NCI-H1105 (cell line): Measurements from ENCODE around the gene ATP13A3.

ENCODE experiments used
- DNase-seq: peaks from one replicate; lab custom pipeline; 2025; lab: John Stamatoyannopoulos, UW

Gene ATP13A3

GRCh38 chr3:194439881-194440550 is 46.8 kb downstream of the ATP13A3 start:
- peak; percentile 77 for DNase-seq

- no peak for DNase-seq
Measured at GRCh38 chr3:194434503-194434902, 52.3 kb downstream of the ATP13A3 start.

DNA sequence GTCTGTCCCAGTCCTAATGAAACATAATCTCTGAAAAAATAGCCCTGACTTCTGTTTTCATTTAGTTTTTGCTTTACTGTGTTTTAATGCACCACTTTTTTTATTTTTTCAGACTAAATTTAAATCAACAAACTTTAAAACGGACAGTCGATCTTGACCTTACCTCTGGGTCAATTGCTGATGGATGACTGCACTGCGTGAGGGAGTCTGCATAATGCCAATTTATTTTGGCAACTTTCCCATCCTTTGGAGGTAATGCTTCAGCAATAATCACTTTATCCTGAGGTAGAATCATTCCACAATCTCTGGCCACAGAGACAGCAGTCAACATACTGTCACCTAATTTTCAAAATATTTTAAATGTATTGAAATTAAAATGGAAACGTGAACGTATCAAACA is 55.2 kb downstream of the ATP13A3 start:
- DNase-seq = no peak

DNA sequence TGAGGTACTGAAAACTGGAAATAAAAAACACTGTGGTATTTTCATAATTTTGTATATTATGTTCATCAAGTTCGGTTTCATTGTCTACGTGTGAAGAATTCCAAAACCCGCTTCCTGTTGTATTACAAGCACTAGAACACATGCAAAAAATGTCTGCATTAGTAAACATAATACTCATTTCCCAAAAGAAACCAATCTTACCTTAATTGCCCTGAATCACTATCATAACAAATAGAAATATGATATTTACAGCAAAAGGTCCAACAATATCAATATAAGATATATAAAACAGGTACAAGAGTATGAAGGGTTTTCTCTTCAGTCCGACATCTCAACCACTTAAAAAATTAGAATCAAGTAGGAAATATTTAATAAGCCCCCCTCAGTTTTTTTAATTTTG is 61.4 kb downstream of the ATP13A3 start:
- no peak for DNase-seq

- no peak for DNase-seq
Measured at GRCh38 chr3:194424953-194425352, 61.8 kb downstream of the ATP13A3 start.

DNA sequence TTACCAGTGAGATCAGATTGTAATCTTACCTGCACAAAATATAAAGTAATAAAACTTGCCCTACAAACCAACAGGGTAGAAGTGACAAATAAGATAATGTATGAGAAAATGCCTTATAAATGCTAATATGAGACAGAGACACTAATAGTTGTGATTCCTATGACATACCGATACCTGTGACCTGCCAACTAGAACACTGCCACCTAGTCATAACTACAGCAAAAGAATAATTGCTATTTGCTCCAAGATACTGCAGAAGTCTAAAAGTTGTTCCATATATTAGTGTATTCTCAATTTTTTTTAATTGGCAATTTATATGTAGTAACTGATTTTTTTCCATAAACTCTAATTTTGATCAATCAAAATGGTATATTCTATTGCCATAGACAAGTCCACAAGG is 62.4 kb downstream of the ATP13A3 start:
- no peak for DNase-seq

DNA sequence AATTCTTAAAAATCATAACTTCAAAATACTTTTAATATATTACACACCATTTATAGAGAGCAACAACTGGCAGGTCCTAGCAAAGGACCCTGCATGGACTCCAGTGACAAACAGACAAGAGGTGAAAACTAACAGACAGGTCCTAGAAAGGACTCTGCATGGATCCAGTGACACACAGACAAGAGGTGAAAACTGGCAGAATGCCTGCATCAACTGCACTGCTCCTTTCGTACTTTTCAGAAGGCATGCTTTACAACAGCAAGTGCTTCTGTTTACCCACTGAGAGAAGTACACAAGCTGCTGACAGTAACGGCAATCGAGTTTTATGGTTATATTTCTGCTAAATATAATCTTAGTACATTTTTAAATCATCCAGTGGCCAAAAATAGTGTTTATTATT is 63.5 kb downstream of the ATP13A3 start:
- no peak for DNase-seq

- DNase-seq = no peak
Measured at GRCh38 chr3:194422188-194422587, 64.6 kb downstream of the ATP13A3 start.

- DNase-seq = no peak
Measured at GRCh38 chr3:194418671-194419070, 68.1 kb downstream of the ATP13A3 start.

- no peak for DNase-seq
Measured at GRCh38 chr3:194407423-194407822, 79.4 kb downstream of the ATP13A3 start.

GRCh38 chr3:194405766-194406165 is 81.0 kb downstream of the ATP13A3 start:
- DNase-seq = no peak

DNA sequence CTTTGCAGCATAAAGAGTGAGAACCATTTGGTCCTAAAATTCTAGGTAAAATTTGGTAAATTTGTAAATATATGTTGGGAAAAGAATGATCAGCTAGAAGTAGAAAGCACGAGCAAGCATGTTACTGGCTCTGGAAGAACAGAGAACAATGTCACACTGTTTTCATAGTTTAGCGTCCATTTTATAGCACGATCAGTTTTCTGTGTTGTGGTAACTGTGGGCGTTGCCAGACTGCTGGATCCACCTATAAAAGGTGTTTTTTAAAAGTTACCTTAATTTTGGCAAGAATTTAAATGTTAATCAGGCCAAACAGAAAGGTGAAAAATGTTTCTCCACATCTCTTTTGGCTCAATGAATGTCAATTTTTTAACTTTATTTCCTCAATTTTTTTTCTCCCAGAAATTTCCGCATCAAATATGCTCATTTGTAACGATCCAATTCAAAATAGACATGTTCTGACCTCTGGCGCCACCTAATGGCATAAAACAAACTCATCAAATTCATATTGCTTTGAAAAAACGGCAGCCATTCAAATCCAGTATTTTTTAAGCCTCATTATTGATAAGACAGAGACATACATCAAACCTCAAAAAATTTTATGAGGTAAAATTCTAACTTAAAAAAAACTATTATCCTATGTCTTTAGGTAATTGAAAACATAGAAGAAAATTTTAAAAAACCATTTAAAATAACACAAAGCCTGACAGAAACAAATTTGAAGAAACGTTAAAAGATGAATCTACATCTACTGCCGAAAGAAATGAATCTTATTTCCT is 82.2 kb downstream of the ATP13A3 start:
- peak; percentile 57 for DNase-seq

DNA sequence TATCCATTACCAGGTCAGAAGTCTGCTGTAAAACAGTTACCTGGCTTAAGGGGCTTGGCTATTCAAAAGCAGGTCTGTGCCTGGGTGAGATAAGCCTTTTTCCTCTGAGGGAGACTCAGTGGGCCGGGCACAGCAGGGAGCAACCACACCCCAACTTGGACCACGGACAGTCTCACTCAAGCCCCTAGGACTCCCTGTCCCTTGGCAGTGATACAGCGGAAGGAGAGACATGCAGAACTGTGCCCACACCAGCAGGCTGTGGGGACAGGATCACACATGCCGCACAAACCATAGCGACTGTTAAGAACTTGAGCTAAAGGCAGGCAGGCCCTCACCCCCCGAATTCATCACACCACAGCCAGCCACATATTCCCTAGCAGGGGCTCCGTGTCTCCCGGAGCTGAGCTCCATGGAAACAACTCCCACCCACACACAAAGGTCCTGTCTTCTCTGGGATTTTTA is 84.9 kb downstream of the ATP13A3 start:
- no peak for DNase-seq

GRCh38 chr3:194401346-194401745 is 85.5 kb downstream of the ATP13A3 start:
- no peak for DNase-seq

GRCh38 chr3:194399874-194400411 is 86.9 kb downstream of the ATP13A3 start:
- no peak for DNase-seq

DNA sequence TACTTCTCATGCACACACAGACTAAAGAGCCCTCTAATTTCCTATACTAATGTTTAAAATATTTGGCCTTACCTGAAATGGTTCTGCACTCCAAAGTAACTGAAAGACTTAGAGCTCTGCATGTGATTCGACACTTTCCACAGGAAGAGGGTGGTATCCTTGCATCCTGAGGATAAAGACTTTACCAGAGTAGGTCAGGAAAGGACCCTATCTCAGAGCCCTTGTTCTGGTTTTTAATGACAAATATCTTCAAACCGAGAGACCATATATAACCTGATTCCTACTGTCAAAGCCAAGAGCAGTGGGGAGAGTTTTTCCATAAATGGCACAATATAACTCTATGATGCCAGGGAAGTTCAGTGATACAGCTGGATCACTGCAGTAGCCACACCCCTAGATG is 87.6 kb downstream of the ATP13A3 start, which contains the start of gene GP5:
GP5 (minus strand) TSS at position 101 of the 400 bp plus-strand sequence. CDS start 984 bp downstream, outside the sequence.
- no peak for DNase-seq

GRCh38 chr3:194397757-194398312 is 89.0 kb downstream of the ATP13A3 start:
- no peak for DNase-seq

- no peak for DNase-seq
Measured at GRCh38 chr3:194396859-194397756, 89.7 kb downstream of the ATP13A3 start.

DNA sequence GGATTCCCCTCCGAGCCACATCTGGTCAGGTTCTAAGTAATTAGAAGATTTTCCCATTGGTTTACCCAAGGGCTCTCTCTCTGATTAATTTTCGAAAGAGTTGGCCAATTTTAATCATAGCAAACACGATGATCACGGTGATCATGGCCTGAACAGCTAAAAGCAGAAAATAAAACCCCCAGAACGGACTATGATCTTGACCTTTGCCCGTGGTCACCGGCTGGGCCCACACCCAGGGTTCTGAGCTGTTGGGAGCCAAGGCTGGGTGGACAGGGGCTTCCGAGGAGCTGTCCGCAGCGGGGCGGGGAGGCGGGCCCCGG is 90.3 kb downstream of the ATP13A3 start:
- no peak for DNase-seq

DNA sequence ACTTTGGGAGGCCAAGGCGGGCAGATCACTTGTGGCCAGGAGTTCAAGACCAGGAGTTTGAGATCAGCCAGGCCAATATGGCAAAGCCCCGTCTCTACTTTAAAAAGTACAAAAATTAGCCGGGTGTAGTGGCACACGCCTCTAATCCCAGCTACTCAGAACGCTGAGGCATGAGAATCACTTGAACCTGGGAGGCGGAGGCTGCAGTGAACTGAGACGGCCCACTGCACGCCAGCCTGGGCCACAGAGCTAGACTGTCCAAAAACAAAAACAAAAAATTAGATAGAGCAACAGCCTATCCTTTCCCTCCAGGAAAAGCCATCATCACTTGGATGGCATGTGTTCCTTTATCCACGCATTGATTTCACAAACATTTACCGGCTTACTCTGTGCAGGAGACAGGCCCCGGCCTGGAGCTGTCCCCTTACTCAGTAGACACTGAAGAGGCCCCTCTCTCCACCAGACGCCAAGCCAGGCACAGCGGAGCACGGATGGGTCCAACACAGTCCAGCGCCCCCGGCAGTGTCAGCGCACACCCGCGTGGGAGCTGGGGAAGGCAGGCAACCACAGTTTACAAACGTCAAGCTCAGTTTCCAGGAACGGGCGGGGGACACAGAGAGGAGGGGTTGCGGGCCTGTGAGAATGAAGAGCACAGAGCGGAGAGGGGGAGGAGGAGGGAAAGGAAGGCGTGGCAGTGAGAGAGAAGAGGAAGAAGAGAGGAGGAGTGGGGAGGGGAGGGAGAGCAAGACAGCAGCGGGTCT is 90.8 kb downstream of the ATP13A3 start:
- no peak for DNase-seq

DNA sequence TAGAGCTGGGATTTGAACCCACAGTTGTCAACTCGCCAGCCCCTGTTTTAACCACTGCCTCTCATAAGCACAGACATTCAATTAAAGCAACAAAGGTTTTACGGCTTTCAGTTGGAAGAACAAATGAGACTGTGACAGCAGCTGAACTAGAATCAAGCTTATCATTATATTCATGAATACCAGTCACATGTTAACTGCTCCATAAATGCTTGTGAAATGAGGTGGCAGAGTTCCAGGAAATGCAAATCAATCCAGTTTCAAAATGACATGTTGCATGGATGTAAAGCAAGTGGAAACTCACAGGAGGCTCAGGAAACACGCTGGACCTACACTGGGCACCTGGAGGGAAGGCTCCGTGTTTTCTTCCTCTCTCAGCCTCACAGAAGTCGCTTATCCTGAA is 91.6 kb downstream of the ATP13A3 start:
- DNase-seq = peak; percentile 96
